Gastrocnemius medialis (tissue), 4 donors: ENCODE measurements around the gene MAML2. TPM values are rescaled to one million over a fixed set of nuclear protein-coding genes. Genes with fewer than 3 reads are reported as not detected.
"Not testable (repeated sequence)": the region's sequence is repeated elsewhere in the genome, so short reads cannot be mapped to it uniquely, and the experiment has no call there.

Source experiments
- ATAC-seq, 2 donors: fragments of 150-250 bp; one replicate each; pipeline ENCODE4 v1.9.1; 2016
- DNase-seq, 2 donors: peaks; one replicate each; pipeline ENCODE4 v3.0.0-alpha.2; 2019
- H3K27ac ChIP-seq, 4 donors: fragments of 200-600 bp; sonication (generic); 1 replicate in 1 of 4; 2 replicates in 3 of 4; pipeline ENCODE4 v1.5.1; 2016 to 2018; ENCODE audit warnings: mild to moderate bottlenecking in 2 of 4, moderate library complexity in 1 of 4
- H3K27me3 ChIP-seq, 3 donors: fragments of 200-600 bp; sonication (generic) in 2 of 3; 1 replicate in 1 of 3; 2 replicates in 2 of 3; pipeline versions ENCODE4 v1.5.1 to v1.6.0; 2016 to 2019; ENCODE audit warnings: mild to moderate bottlenecking in 1 of 3, moderate library complexity in 1 of 3
- H3K36me3 ChIP-seq, 2 donors: fragments of 200-600 bp; sonication (generic) in 1 of 2; one replicate each; pipeline ENCODE4 v1.5.1; 2017 to 2018
- H3K4me1 ChIP-seq, 2 donors: fragments of 200-600 bp; sonication (generic) in 1 of 2; one replicate each; pipeline ENCODE4 v1.5.1; 2016 to 2017; ENCODE audit warnings: mild to moderate bottlenecking in 2 of 2
- H3K4me3 ChIP-seq, 4 donors: fragments of 200-600 bp; sonication (generic) in 3 of 4; 1 replicate in 1 of 4; 2 replicates in 3 of 4; pipeline ENCODE4 v1.5.1; 2016 to 2019; ENCODE audit warnings: mild to moderate bottlenecking in 2 of 4
- H3K9me3 ChIP-seq, 3 donors: fragments of 200-600 bp; sonication (generic) in 2 of 3; 1 replicate in 1 of 3; 2 replicates in 2 of 3; pipeline ENCODE4 v1.5.1; 2016 to 2019
- CTCF ChIP-seq, 5 experiments: fragments of 450-650 bp in 3 of 5; fragments of 200-600 bp in 2 of 5; sonication (generic) in 2 of 5; IDR thresholded peaks in 4 of 5; conservative IDR thresholded peaks in 1 of 5; 1 replicate in 4 of 5; 2 replicates in 1 of 5; pipeline ENCODE4 v1.5.1; 2016 to 2019; ENCODE audit warnings: antibody characterized with exemption in 5 of 5, mild to moderate bottlenecking in 3 of 5, moderate library complexity in 3 of 5
- POLR2A ChIP-seq, 2 donors: fragments of 450-650 bp; IDR thresholded peaks; one replicate each; pipeline ENCODE4 v1.6.1; 2017; ENCODE audit warnings: antibody characterized with exemption in 2 of 2, mild to moderate bottlenecking in 2 of 2, moderate library complexity in 2 of 2
- in situ Hi-C, 4 donors: fragments of 200-750 bp; cut with MboI; loops; one replicate each; pipeline versions ENCODE4 v1.15.0 to v1.8.0; 2017; ENCODE audit warnings: low sequenced_read_pairs in 4 of 4
- intact Hi-C: fragments of 100-400 bp; cut with DNase I; formaldehyde crosslinking; loops from one replicate; pipeline ENCODE4 v1.15.1; 2023; ENCODE audit warnings: low total_unique reads
- total RNA-seq, 4 donors: library from RNA; depleted of rRNA; stranded (reverse); fragments of >200 nt; gene quantifications; one replicate each; pipeline versions ENCODE4 v1.1.0 to v1.2.3, GENCODE V29; 2016

MAML2 gene
- total RNA-seq, 4 donors from 2014 or later = 4.1 to 6.3 (median 4.8) TPM

DNA sequence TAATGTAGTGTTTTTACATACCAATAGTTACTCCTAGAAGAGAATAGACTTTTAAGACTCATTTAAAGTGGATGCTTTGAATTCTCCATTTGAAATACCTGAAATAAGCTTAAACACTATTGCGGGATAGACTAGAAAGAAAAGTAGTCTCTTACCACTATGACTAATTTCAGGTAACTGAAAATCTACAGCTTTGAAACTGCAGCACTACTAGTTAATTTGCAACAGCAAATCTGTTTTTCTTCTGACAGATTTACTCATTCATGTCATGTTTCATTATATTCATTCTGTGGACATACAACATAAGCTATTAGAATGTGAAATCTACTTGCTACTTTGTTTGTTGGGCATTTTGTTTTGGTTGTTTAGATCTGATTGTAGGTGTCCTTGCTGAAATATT, 153.6 kb downstream of the MAML2 start:
- Histone ChIP-seq H3K4me1 (peaks cover 0 to 4% of the 10 kb centered on the region in 2 donors), H3K36me3 (no peaks in the 10 kb centered on the region), H3K27ac (no peak overlapping the region), H3K27me3 (no peaks in the 10 kb centered on the region), H3K9me3 (no peaks in the 10 kb centered on the region), H3K4me3 (no peak overlapping the region)
- ATAC-seq = no peak
- TF ChIP-seq POLR2A (IDR thresholded peaks at IDR 0.05) (no peak), CTCF (IDR thresholded peaks at IDR 0.05 in 4 of 5, conservative IDR thresholded peaks at IDR 0.05 in 1 of 5) (no peak)
- DNase-seq = no peak
- in situ Hi-C loops (no loop called here), intact Hi-C loops (no loop called here)

GRCh38 chr11:96188243-96189006, 154.6 kb downstream of the MAML2 start:
- in situ Hi-C loops = no loop called here

DNA sequence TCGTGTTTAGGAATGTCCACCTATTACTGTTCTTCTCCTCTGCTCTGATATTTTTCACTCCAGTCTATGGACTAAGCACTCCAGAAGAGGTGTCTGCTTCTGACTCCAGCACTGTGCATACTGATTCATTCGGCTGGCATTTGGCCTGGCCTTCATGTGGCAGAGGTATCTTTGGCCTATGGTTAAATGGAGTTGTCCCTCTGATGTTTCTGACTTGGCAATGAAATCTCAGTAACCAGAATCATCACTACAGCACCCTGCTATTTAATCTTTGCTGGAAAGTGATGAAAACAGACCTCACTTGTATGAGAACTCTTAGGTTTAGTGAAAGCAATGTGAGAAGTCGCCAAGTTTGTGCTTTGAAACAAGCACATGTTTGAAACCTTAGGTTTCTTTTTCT, 155.2 kb downstream of the MAML2 start:
- DNase-seq (no peak), ATAC-seq (no peak)
- H3K4me3 ChIP-seq = no peak overlapping the region
- in situ Hi-C loops (no loop called here), intact Hi-C loops (no loop called here)
- TF ChIP-seq POLR2A (IDR thresholded peaks at IDR 0.05) (no peak), CTCF (IDR thresholded peaks at IDR 0.05 in 4 of 5, conservative IDR thresholded peaks at IDR 0.05 in 1 of 5) (no peak)
- no peaks in the 10 kb centered on the region for H3K9me3 ChIP-seq
- H3K4me1 ChIP-seq = no peaks in the 10 kb centered on the region
- H3K27ac ChIP-seq = no peak overlapping the region
- H3K36me3 ChIP-seq = no peaks in the 10 kb centered on the region
- H3K27me3 ChIP-seq = no peaks in the 10 kb centered on the region

More at GRCh38 chr11:96188243-96189006, 154.6 kb downstream of the MAML2 start:
- no peak for TF ChIP-seq POLR2A (IDR thresholded peaks at IDR 0.05)
- ATAC-seq (peak in 1 of 2 donors; percentile 33), DNase-seq (no peak)
- Histone ChIP-seq H3K27ac (peak overlapping the region in 2 of 4 donors; percentile 16 to 37), H3K4me3 (no peak overlapping the region), H3K27me3 (no peaks in the 10 kb centered on the region), H3K9me3 (no peaks in the 10 kb centered on the region), H3K36me3 (no peaks in the 10 kb centered on the region), H3K4me1 (no peaks in the 10 kb centered on the region)
- intact Hi-C loops = no loop called here

DNA sequence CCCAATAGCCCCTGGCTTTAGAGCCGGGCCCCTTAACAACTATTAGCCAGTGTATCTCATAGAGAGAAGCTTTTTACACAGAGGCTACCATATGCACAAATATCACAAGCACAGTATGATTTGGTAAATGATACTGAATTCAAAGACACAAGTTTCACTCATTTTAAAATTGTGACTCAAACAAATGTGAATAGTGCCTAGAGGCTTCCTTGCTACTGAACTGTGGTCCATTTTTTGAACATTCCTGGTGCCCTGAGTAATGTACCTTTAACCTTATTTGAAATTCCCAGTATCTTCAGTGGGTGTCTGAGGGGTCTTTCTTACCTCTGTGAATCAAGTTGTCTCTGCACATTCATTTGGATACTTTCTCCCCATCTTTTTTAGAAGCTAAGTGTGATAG, 156.2 kb downstream of the MAML2 start:
- no peak for DNase-seq
- Histone ChIP-seq H3K27me3 (no peaks in the 10 kb centered on the region), H3K4me1 (no peaks in the 10 kb centered on the region), H3K9me3 (no peaks in the 10 kb centered on the region), H3K27ac (no peak overlapping the region), H3K4me3 (no peak overlapping the region), H3K36me3 (no peaks in the 10 kb centered on the region)
- no peak for ATAC-seq
- intact Hi-C loops = no loop called here
- in situ Hi-C loops = no loop called here
- TF ChIP-seq POLR2A (IDR thresholded peaks at IDR 0.05) (no peak), CTCF (IDR thresholded peaks at IDR 0.05 in 4 of 5, conservative IDR thresholded peaks at IDR 0.05 in 1 of 5) (no peak)

GRCh38 chr11:96185220-96185768, 157.7 kb downstream of the MAML2 start:
- H3K36me3 ChIP-seq = no peaks in the 10 kb centered on the region
- DNase-seq = no peak
- intact Hi-C loops = no loop called here
- H3K4me1 ChIP-seq = no peaks in the 10 kb centered on the region
- no peak for ATAC-seq
- no peaks in the 10 kb centered on the region for H3K27me3 ChIP-seq
- no peak overlapping the region for H3K27ac ChIP-seq
- no peaks in the 10 kb centered on the region for H3K9me3 ChIP-seq
- TF ChIP-seq CTCF (IDR thresholded peaks at IDR 0.05 in 4 of 5, conservative IDR thresholded peaks at IDR 0.05 in 1 of 5) (no peak), POLR2A (IDR thresholded peaks at IDR 0.05) (no peak)
- H3K4me3 ChIP-seq = no peak overlapping the region
- in situ Hi-C loops = no loop called here

GRCh38 chr11:96180937-96181336, 162.1 kb downstream of the MAML2 start:
- in situ Hi-C loops, H3K4me1 ChIP-seq, intact Hi-C loops, H3K4me3 ChIP-seq, H3K27ac ChIP-seq, H3K9me3 ChIP-seq, H3K27me3 ChIP-seq, H3K36me3 ChIP-seq, DNase-seq, ATAC-seq: not testable (repeated sequence)
